ENCODE data around the gene RELN. TPM values are rescaled to one million over a fixed set of nuclear protein-coding genes. Genes with fewer than 3 reads are reported as not detected.

The RELN gene
- total and polyA plus RNA-seq, 8 donors, result 0.08 to 1.4 (median 0.64) TPM

GRCh38 chr7:103894656-103895596 is 94.5 kb downstream of the RELN start:
- Histone ChIP-seq H3K4me1 (no peaks in the 10 kb centered on the region), H3K4me3 (no peak overlapping the region), H3K36me3 (no peaks in the 10 kb centered on the region), H3K9me3 (no peaks in the 10 kb centered on the region), H3K27ac (no peak overlapping the region), H3K27me3 (no peaks in the 10 kb centered on the region)
- DNase-seq (no peak), FAIRE-seq (no peak), ATAC-seq (no peak)
- TF ChIP-seq CTCF (IDR thresholded peaks at IDR 0.05), result no peak
- intact Hi-C loops (cut with DNase I), result no loop called here
- WGBS, 2 donors, result 62 to 66% methylated on average over 10 of the region's 10 CpGs

DNA sequence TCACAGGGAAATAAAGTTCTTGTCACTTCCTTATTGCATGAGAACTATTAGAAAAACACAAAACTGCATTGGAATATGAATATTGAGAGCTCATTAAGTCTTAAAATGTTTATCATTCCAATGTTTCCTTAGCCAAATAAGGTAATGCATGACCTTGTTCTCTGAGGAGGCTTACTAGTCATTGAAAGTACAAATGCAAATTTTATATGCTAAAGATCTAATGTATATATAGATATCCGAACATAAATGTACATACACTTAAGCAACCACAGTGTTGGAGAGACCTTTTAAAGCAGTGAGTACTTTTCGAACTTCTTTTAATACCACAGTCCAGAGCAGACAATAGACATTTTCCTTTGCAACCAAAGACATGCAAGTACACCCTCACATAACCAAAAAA is 96.1 kb downstream of the RELN start:
- ATAC-seq (no peak), FAIRE-seq (no peak), DNase-seq (no peak)
- no peaks in the 10 kb centered on the region for H3K36me3 ChIP-seq
- H3K4me3 ChIP-seq, result no peak overlapping the region
- H3K9me3 ChIP-seq, result no peaks in the 10 kb centered on the region
- no peak for TF ChIP-seq CTCF (IDR thresholded peaks at IDR 0.05)
- no peaks in the 10 kb centered on the region for H3K4me1 ChIP-seq
- no peak overlapping the region for H3K27ac ChIP-seq
- WGBS, 2 donors, result 59 to 63% methylated on average over 2 of the region's 2 CpGs
- intact Hi-C loops (cut with DNase I), result no loop called here
- no peaks in the 10 kb centered on the region for H3K27me3 ChIP-seq

DNA sequence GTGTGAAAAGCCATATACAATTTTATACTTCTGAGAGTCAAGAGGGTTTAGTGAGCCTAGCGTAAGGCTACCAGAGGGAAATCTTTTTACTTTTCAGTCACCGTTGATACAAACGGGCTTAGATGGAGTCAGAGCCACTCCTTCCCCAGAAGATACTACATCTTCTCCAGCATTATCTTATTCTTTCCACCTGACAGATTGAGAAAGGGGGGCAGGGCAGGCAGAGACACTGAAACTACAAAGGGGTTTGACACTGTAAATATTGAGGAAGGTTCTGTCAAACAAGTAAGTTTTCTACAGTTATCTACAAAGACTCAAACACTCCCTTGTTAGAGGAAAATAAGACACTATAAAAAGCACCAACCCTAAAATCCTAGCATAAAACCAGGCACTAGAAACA is 100.0 kb downstream of the RELN start:
- no peaks in the 10 kb centered on the region for H3K9me3 ChIP-seq
- intact Hi-C loops (cut with DNase I), result no loop called here
- no peaks in the 10 kb centered on the region for H3K27me3 ChIP-seq
- no peaks in the 10 kb centered on the region for H3K36me3 ChIP-seq
- DNase-seq (no peak), ATAC-seq (no peak), FAIRE-seq (no peak)
- no peak overlapping the region for H3K27ac ChIP-seq
- H3K4me1 ChIP-seq, result no peaks in the 10 kb centered on the region
- no peak overlapping the region for H3K4me3 ChIP-seq
- WGBS, 2 donors, result 42 to 67% methylated on average over 3 of the region's 3 CpGs
- TF ChIP-seq CTCF (IDR thresholded peaks at IDR 0.05), result no peak

GRCh38 chr7:103888603-103889153 is 100.8 kb downstream of the RELN start:
- DNase-seq (no peak), FAIRE-seq (no peak), ATAC-seq (no peak)
- H3K9me3 ChIP-seq, result no peaks in the 10 kb centered on the region
- no peak overlapping the region for H3K27ac ChIP-seq
- H3K4me1 ChIP-seq, result no peaks in the 10 kb centered on the region
- WGBS, 2 donors, result 77 to 80% methylated on average over 6 of the region's 6 CpGs
- no peak for TF ChIP-seq CTCF (IDR thresholded peaks at IDR 0.05)
- intact Hi-C loops (cut with DNase I), result no loop called here
- no peaks in the 10 kb centered on the region for H3K27me3 ChIP-seq
- H3K36me3 ChIP-seq, result no peaks in the 10 kb centered on the region
- H3K4me3 ChIP-seq, result no peak overlapping the region

Measured in pancreas (tissue), 10 donors.